GM21360 (cell line): ENCODE data around the gene PPP5C.
"Not testable (repeated sequence)": the region's sequence is repeated elsewhere in the genome, so short reads cannot be mapped to it uniquely, and the experiment has no call there.

Source experiments
- ATAC-seq: cut with Tn5 transposase; IDR thresholded peaks from one replicate; pipeline ENCODE4 v1.9.1; 2021; ENCODE audit warnings: mild to moderate bottlenecking, moderate library complexity; ENCODE audit not compliant: unreplicated experiment

Gene PPP5C

DNA sequence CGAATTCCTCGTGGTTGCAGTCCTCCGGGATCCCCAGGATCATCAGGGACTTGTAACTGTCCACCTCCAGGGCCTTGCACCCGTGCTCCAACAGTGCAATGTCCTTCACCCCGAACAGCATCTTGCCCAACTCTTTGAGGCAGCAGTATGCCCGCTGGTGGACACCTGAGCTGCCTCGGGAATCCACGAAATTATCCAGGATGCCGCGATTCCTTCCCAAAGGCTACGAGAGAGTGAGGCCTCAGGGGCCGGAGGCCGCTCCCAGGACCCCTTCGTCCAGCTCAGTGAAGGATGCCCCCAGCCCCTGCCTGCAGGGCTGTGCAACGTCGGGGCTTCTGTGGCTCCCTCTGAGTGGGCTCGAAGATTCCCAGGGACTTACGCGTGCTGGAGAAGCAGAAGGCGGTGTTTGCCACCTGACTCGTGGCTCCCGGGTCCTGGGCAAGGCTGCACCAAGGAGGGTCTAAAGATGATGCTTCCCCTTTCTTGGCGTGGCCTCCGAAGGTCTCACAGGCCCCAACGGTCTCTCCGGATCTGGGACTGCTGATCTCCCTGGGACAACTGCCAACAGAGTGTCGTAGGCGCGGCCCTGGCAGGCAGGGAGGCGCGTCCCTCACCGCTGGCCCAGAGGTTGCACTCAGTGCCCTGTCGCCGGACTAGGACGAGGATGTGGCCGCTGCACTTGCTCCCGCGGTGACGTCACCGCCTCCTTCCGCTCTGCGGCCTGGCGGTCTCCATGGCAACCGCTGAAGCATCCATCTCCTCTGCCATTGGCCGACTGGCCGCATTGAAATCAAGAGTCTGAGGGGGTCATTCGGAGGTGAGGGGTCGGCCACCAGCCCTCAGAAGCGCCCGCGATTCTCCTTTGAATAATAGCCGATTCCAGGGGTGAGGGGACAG is 81.6 kb downstream of the PPP5C start, which contains the start of gene PNMA8C:
Gene PNMA8C (minus strand): TSS at position 698 of the 897 bp plus-strand sequence. CDS start 577 bp downstream, at position 121.
- no peak for ATAC-seq

DNA sequence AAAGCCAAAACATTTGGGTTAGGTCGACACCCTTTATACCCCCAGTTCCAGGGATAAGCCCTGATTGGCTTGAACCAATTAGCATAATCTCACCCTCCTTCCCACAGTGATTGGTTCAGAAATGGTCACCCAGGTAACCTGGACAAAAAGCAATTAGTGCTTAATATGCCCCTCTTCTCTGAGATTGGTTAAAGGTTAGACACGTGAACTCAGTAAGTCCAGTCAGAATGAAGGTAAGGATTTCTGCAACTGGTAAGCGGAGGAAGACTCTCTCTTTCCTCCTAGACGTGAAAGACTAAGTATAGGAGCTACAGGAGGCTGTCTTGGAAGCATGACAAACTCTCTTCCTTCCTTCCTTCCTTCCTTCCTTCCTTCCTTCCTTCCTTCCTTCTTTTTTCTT is 83.1 kb downstream of the PPP5C start:
- no peak for ATAC-seq

DNA sequence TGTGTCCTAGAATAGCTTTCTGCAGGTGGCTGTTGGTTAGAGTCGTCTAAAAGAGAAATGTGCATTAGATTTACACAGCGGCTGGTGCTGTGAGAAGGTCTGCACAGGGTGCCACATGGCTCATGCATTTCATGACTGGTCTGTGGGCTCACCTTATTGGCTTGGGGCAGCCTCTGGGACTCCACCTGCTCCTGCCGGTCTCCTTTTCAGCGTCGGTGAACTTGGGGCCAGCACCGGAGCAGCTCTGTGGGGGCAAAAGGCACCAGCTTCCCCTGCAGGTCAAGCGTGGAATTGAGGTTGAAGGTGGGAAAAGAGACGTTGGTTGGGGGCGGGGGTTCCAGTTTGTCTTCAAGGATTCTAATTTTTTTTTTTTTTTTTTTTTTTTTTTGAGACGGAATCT is 84.9 kb downstream of the PPP5C start:
- no peak for ATAC-seq

DNA sequence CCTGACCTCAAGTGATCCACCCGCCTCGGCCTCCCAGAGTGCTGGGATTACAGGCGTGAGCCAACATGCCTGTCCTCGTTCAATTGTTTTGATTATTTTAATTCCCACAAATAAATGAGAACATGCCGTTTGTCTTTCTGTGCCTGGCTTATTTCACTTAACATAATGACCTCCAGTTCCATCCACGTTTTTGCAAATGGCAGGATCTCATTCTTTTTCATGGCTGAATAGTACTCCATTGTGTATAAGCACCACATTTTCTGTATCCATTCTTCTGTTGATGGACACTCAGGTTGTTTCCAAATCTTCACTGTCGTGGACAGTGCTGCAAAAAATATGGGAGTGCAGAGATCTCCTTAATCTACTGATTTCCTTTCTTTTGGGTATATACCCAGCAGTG is 86.6 kb downstream of the PPP5C start:
- ATAC-seq: not testable (repeated sequence)

DNA sequence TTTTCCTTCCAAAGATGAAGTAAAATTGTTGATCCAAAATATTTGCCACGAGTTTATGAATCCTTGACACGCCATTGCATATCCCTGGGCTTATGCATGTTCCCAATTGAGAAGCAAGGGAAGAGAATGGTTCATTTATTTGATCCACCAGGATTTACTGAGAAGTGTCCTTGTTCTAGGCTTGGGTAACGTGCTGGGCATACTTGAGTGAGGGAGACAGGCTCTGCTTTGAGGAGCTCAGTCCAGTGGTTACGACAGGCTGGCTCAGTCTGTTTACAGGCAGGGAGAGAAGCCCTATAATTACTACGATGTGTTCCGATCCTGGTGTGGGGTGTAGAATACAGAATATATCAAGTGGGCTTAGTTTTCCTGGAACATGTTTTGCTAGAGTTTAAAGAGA is 88.1 kb downstream of the PPP5C start:
- no peak for ATAC-seq

DNA sequence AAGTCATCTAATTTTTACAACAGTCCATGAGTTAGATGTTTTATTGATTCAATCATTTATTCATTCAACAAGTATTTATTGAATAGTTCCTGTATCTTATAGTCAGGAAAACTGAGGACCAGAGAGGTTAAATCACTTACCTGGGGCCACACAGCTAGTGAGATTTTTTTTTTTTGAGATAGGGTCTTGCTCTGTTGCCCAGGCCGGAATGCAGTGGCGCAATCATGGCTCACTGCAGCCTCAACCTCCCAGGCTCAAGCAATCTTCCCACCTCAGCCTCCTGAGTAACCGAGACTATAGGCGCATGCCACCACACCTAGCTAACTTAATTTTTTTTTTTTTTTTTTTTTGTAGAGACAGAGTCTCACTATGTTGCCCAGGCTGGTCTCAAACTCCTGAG is 88.8 kb downstream of the PPP5C start:
- ATAC-seq: not testable (repeated sequence)
